ENCODE results near the gene GNB3.

GNB3 gene

DNA sequence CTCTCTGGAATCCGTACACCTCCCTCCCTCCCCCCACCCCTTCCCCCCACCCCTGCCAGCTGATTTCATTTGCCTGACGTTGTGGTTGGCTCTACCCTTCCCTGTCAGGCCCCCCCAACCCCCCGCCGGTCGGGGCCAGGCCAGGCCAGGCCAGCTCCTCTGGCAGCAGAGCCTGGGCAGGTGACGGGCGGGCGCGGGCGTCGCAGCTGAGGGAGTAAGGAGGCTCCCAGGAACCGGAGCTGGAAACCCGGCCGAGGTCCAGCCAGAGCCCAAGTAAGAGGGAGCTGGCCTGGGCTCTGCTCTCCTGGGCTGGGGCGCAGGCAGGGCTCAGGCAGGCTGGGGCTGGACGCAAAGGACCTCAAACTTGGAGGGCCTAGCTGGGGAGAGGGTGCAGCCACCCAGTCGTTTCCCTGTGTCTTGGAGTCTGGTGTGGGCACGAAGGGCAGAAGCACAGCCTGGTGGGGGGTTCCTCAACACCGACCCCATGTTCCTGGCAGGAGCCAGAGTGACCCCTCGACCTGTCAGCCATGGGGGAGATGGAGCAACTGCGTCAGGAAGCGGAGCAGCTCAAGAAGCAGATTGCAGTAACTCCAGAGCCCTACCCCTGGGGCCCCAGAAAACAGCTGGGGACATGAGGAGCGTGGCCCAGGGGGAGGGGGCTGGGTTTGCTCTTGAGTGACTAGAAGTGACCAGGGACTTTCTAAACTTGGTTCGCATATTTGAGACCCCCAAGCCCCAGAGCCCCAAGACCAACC, at the start of gene GNB3:
Gene GNB3, plus strand, starts transcription at position 165 of the 755 bp plus-strand sequence. Its CDS starts 363 bp downstream, at position 528.
- no peak for DNase-seq (ENCODE audit: low read depth in 2 of 2, low spot score in 1 of 2)

DNA sequence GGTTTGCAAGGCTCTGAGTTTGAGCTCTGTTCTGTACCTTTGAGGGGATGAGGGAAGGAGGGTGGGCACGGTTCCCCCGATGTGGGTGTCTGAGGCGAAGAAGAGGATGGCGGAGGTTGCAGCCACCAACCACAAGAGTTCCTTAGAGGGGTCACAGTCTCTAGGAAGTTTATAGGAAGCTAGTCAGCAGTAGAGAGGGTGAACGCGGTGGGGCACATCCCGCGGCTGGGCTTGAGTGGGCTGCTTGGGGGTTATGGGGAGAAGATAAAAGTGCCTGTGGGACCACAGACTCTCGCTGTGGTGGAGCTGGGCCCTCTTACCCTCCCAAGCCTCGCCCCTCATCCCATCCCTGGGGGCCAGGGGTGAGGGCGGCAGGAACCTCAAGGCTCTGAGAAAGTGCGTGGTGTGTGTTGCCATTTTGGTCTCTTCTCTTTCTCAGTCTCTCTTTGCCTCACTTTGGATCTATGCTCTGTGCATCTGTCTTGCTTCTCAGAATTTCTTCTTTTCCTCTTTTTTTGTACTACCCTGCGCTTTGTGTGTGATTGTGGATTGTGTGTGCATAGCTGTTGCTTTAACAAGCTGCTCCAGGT, 48.7 kb upstream of the GNB3 start:
- DNase-seq (ENCODE audit: low read depth in 2 of 2, low spot score in 1 of 2): no peak

GRCh38 chr12:6792522-6793201, 48.1 kb upstream of the GNB3 start:
- DNase-seq (ENCODE audit: low read depth in 2 of 2, low spot score in 1 of 2): no peak

DNA sequence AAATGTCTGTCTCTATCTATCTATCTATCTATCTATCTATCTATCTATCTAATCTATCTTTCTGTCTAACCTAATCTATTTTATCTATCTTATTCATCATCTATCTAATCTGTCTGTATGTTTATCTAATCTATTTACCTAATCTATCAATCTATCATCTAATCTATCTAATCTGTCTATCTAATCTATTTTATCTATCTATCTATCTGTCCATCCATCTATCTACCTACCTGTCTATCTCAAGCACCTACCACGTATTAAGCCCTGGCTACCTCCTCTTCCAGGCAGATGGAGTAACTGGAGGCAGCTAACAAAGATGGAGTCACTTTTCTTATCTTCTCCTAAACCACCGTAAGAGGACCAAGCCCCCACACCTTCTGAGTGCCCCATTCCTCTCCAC, 45.6 kb upstream of the GNB3 start:
- DNase-seq (ENCODE audit: low read depth in 2 of 2, low spot score in 1 of 2): no peak

DNA sequence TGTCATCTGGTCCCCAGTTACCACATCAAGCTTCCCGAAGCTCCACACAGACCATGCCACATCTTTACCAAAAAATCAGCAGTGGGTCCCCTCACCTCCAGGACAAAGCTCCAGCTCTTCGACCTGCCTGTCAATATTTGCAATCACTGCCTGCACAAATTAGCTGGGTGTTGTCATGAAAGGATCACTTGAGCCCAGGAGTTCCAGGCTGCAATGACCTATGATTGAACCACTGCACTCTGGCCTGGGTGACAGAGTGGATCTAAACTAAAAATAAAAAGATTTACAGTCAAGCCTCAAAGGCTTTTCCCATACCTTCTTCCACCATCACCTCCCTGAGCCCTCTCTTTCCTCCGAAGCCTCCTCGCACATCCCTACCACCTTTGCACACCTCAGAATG, 44.1 kb upstream of the GNB3 start:
- no peak for DNase-seq (ENCODE audit: low read depth in 2 of 2, low spot score in 1 of 2)

- no peak for DNase-seq (ENCODE audit: low read depth in 2 of 2, low spot score in 1 of 2)
These were observed 41.6 kb upstream of the GNB3 start for GRCh38 chr12:6799147-6799546.

DNA sequence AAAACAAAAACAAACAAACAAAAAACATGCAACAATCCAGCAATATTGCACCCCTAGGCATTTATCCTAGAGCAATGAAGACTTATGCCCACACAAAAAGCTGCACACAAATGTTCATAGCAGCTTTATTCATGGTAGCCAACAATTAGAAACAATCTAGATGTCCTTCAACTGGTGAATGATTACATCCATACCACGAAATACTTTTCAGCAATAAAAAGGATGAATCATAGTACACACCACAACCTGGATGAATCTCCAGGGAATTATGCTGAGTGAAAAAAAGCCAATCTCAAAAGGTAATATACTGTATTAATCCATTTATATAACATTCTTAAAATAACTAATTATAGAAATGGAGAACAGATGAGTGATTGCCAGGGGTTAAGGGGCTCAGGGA, 33.6 kb upstream of the GNB3 start:
- DNase-seq (ENCODE audit: low read depth in 2 of 2, low spot score in 1 of 2): no peak

GRCh38 chr12:6809056-6809455, 31.7 kb upstream of the GNB3 start:
- no peak for DNase-seq (ENCODE audit: low read depth in 2 of 2, low spot score in 1 of 2)

DNA sequence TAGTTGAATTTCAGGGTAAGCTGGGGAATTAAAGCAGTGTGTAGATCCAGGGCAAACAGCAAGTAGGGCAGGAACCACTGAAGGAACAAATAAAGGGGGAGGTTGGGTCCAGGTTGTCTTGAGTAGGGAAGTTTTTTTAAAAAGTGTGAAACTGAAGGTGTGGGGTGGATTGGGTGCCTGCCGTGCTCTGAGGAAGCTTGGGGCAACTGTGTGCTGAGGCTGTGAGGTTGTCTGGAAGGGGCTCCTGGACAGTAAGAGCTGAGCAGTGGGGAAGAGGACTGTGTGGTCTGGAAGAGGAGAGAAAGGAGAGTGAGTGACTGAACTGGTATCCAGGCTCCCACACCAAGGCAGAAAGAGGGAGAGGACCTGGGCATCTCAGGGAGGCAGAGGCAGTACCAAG, 30.0 kb upstream of the GNB3 start:
- no peak for DNase-seq (ENCODE audit: low read depth in 2 of 2, low spot score in 1 of 2)

GRCh38 chr12:6813363-6813762, 27.4 kb upstream of the GNB3 start:
- no peak for DNase-seq (ENCODE audit: low read depth in 2 of 2, low spot score in 1 of 2)

DNA sequence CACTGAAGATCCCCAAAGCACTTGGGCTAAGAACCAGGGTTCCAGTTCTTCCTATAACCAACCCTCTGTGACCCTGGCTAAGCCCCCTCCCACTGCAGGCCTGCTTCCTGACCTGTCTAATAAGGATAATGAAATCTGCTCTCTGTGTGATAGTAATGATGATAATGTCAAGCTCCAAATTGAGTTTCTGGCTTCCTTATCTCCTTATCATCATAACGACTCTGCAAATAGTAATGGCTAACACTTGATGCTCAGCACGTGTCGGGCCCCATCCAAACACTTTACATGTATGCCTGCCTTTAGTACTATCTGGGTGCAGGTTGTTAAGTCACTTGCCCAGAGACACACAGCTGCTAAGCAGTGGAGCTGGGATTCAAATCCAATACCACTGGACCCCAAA, 24.1 kb upstream of the GNB3 start:
- no peak for DNase-seq (ENCODE audit: low read depth in 2 of 2, low spot score in 1 of 2)

DNA sequence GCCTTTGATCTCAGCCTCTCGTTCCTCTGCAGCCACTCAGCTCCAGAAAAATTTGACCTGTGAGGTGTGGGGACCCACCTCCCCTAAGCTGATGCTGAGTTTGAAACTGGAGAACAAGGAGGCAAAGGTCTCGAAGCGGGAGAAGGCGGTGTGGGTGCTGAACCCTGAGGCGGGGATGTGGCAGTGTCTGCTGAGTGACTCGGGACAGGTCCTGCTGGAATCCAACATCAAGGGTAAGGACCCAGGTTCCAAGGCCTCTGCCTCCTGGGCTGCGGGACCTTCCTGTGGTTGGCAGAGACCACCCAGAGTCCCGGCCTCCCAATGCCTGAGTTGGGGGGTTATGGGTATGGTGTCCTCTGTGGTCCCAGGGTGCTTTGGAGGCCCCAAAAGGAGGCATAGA, 23.6 kb upstream of the GNB3 start:
- no peak for DNase-seq (ENCODE audit: low read depth in 2 of 2, low spot score in 1 of 2)

DNA sequence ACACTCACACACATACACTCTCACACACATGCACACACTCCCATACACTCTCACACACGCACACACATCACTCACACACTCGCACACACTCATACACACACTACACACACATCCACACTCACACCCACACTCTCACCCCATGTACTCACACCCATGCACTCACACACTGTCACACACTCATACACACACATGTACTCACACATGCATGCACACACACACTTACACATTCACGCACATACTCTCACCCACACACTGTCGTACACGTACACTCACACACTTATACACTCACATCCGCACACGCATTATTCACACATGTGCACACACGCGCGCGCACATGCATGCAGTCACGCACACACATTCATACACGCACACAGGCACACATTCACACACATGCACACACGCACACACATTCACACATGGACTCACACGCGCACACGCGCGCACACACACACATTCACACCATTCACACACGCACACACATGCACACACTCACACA, 23.0 kb upstream of the GNB3 start:
- no peak for DNase-seq (ENCODE audit: low read depth in 2 of 2, low spot score in 1 of 2)

GRCh38 chr12:6818222-6818621, 22.5 kb upstream of the GNB3 start:
- no peak for DNase-seq (ENCODE audit: low read depth in 2 of 2, low spot score in 1 of 2)

DNA sequence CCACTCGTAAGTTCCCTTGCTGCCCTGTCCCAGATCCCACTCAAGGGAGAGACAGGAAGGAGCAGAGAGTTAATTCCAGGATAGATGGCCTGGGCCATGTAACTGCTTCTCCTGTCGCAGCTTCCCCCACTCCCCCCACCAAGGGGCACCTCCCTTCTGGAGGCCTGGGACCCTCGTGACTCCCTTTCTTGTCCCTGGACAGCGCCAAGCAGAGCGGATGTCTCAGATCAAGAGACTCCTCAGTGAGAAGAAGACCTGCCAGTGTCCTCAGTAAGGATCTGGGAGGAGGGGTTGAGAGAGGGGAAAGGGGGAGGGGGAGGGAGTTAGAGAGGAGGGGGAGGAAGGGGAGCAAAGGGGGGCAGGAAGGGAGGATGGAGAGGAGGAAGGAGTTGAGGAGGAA, 22.1 kb upstream of the GNB3 start:
- DNase-seq (ENCODE audit: low read depth in 2 of 2, low spot score in 1 of 2): no peak

GRCh38 chr12:6819106-6820030, 21.4 kb upstream of the GNB3 start:
- DNase-seq (ENCODE audit: low read depth in 2 of 2, low spot score in 1 of 2): no peak

GRCh38 chr12:6820166-6820565, 20.6 kb upstream of the GNB3 start:
- no peak for DNase-seq (ENCODE audit: low read depth in 2 of 2, low spot score in 1 of 2)

DNA sequence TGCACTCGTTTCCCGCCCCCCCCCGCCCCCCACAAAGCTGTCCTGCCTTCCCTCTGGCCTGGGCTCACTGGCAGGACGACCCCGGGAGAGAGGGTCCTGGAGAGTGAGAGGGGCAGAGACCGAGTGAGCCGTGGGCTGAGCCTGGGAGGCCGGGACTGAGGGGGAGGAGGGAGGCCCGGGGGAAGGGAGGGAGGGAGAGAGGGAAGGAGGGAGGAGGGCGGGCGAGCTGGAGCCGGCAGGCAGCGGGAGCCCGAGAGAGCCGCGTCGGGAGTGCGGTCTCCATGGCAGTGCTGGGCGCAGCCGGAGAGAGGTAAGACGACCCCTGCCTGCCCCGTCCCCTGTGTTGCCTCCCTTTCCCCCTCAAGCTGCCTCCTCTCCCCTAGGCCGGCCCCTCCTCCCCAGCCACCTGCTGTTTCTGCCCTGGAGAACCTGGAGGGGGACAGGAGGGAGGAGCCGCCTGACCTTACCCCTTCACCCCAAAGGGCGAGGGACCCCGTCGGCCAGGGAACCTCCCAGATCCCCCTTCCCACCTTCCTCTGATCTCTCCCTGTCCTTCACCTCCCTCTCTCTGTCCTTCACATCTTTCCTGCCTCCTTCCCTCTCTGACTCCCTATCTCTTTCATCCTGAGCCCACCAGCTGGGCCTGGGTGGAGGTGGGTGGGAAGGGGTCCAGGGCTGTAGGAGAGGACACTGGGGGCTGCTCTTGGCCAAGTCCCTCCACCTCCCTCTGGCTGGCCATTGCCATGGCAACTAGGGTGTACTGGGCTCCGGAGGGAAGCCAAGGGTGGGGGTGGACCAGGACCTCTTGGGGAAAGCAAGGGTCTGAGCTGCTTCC, 18.9 kb upstream of the GNB3 start, which contains the start of gene GPR162:
Gene GPR162, plus strand, starts transcription at position 231 of the 835 bp plus-strand sequence. CDS start 2,078 bp downstream, outside the sequence.
- no peak for DNase-seq (ENCODE audit: low read depth in 2 of 2, low spot score in 1 of 2)

- DNase-seq (ENCODE audit: low read depth in 2 of 2, low spot score in 1 of 2): no peak
These were observed 18.1 kb upstream of the GNB3 start for GRCh38 chr12:6822426-6823135.

All from stimulated activated CD8-positive, alpha-beta memory T cell treated with anti-CD3 and anti-CD28 coated beads, Interleukin-4, amount 100 ng/mL, for 4 hours (primary cell).